GM18526 (cell line): Measurements from ENCODE around the gene ITGB5.

ENCODE experiments used
- POLR2A ChIP-seq: IDR thresholded peaks from 3 replicates; pipeline ENCODE4 v1.6.1; 2011; ENCODE audit not compliant: insufficient read length; ENCODE audit errors: extremely low read depth

ITGB5 gene

GRCh38 chr3:124884474-124885101 lies 2.6 kb downstream of the ITGB5 start:
- TF ChIP-seq POLR2A, result no peak

GRCh38 chr3:124883766-124884473 lies 3.2 kb downstream of the ITGB5 start:
- TF ChIP-seq POLR2A, result no peak

- TF ChIP-seq POLR2A, result no peak
These were observed 4.1 kb downstream of the ITGB5 start for GRCh38 chr3:124882816-124883747.

- no peak for TF ChIP-seq POLR2A
These were observed 5.0 kb downstream of the ITGB5 start for GRCh38 chr3:124881976-124882697.

GRCh38 chr3:124879337-124879680 lies 7.9 kb downstream of the ITGB5 start:
- no peak for TF ChIP-seq POLR2A

GRCh38 chr3:124878561-124879336 lies 8.4 kb downstream of the ITGB5 start:
- no peak for TF ChIP-seq POLR2A

GRCh38 chr3:124877674-124878073 lies 9.5 kb downstream of the ITGB5 start:
- no peak for TF ChIP-seq POLR2A

GRCh38 chr3:124876401-124876878 lies 10.7 kb downstream of the ITGB5 start:
- TF ChIP-seq POLR2A, result no peak

- TF ChIP-seq POLR2A, result no peak
These were observed 13.9 kb downstream of the ITGB5 start for GRCh38 chr3:124873226-124873625.

GRCh38 chr3:124867511-124867910 lies 19.7 kb downstream of the ITGB5 start:
- TF ChIP-seq POLR2A, result no peak

- TF ChIP-seq POLR2A, result no peak
These were observed 25.2 kb downstream of the ITGB5 start for GRCh38 chr3:124862006-124862405.

GRCh38 chr3:124861041-124861440 lies 26.1 kb downstream of the ITGB5 start:
- no peak for TF ChIP-seq POLR2A

GRCh38 chr3:124860599-124860998 lies 26.6 kb downstream of the ITGB5 start:
- no peak for TF ChIP-seq POLR2A

- no peak for TF ChIP-seq POLR2A
These were observed 28.1 kb downstream of the ITGB5 start for GRCh38 chr3:124859025-124859424.
